ENCODE results near the gene TRAPPC6A. TPM values are rescaled to one million over a fixed set of nuclear protein-coding genes. Genes with fewer than 3 reads are reported as not detected.

TRAPPC6A gene
- total and polyA plus RNA-seq, 2 of the 4 experiments (the other 2 are of a cell fraction) = 4.1 to 13.4 TPM

DNA sequence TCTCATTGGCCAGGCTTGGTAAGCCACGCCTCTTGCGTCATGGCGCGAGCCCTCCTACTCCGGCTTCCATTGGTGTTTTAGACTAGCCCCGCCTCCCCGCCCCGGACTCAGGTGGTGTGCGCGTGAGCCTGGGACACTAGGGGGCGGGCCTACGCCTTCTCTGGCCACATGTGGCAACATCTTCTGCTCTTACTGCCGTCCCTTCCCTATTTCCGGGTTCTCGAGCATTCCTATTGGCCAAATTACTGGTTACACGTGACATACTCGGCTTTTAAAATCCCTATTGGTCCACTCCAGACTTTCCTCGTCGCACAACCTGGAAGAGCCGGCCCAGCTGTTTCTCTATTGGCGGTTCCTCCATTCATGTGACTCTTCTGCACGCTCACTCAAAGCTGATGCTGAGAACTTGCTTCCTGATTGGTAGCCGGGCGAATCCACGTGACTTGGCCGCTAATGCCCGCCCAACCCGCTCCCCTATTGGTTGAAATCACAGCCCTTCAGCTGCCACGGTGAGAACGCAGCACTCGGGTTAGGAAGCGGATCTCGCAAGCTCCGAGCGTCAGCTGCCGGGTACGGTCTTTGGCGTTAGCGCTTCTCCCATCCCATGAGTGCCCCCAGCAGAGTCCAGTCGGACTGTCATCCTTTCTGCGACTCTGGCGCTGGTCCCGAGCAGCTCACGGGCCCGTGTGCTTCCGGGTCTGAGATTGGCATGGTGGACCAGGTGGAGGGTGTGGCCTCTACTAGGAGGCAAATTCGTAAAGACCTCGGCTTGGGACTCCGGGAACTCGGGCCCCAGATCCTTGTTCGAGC is 430 bp upstream of the TRAPPC6A start, which contains the start of gene BLOC1S3 (continued):
- TF ChIP-seq, protein P1, sequence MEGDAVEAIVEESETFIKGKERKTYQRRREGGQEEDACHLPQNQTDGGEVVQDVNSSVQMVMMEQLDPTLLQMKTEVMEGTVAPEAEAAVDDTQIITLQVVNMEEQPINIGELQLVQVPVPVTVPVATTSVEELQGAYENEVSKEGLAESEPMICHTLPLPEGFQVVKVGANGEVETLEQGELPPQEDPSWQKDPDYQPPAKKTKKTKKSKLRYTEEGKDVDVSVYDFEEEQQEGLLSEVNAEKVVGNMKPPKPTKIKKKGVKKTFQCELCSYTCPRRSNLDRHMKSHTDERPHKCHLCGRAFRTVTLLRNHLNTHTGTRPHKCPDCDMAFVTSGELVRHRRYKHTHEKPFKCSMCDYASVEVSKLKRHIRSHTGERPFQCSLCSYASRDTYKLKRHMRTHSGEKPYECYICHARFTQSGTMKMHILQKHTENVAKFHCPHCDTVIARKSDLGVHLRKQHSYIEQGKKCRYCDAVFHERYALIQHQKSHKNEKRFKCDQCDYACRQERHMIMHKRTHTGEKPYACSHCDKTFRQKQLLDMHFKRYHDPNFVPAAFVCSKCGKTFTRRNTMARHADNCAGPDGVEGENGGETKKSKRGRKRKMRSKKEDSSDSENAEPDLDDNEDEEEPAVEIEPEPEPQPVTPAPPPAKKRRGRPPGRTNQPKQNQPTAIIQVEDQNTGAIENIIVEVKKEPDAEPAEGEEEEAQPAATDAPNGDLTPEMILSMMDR (conservative IDR thresholded peaks at IDR 0.05; ENCODE audit: low read depth, low read length) = peak; percentile 55
- TF ChIP-seq RFX5 (IDR thresholded peaks at IDR 0.05; ENCODE audit: low read depth, low read length) = peak; percentile 97
- peak; percentile 75 for TF ChIP-seq POLR2A (IDR thresholded peaks at IDR 0.05; ENCODE audit: low read depth, low read length)

Data from IMR-90 (cell line).